Measurements from ENCODE around the gene PPP1R9A. TPM values are rescaled to one million over a fixed set of nuclear protein-coding genes. Genes with fewer than 3 reads are reported as not detected.

PPP1R9A gene
- polyA plus RNA-seq, 3 donors = not detected

GRCh38 chr7:95062901-95063300, 155.5 kb downstream of the PPP1R9A start:
- Histone ChIP-seq H3K79me2 (ENCODE audit: insufficient read depth, low read length) (no peaks in the 10 kb centered on the region), H3K36me3 (replicated peaks in 1 of 2; ENCODE audit: control insufficient read depth in 1 of 2, insufficient read depth in 2 of 2, low read length in 2 of 2) (no peaks in the 10 kb centered on the region), H3K4me1 (ENCODE audit: control insufficient read depth in 1 of 2, insufficient read depth in 2 of 2, low read length in 2 of 2) (no peaks in the 10 kb centered on the region), H3K27me3 (ENCODE audit: control insufficient read depth in 2 of 2, insufficient read depth in 2 of 2, low read length in 2 of 2) (no peaks in the 10 kb centered on the region), H3K4me2 (replicated peaks; ENCODE audit: extremely low read depth, low read length, poor library complexity, severe bottlenecking) (no peak overlapping the region), H3K4me3 (replicated peaks in 1 of 3; ENCODE audit: low read depth in 2 of 3, low read length in 3 of 3) (no peak overlapping the region), H4K20me1 (ENCODE audit: insufficient read depth, low read length) (no peaks in the 10 kb centered on the region), H3K9ac (ENCODE audit: insufficient read depth, low read length, poor library complexity, severe bottlenecking) (no peak overlapping the region), H3K27ac (ENCODE audit: low read depth in 1 of 2, low read length in 2 of 2) (no peak overlapping the region), H3K9me3 (replicated peaks in 1 of 2; ENCODE audit: control insufficient read depth in 1 of 2, insufficient read depth in 1 of 2, low read length in 2 of 2) (no peaks in the 10 kb centered on the region), H2AFZ (ENCODE audit: insufficient read depth, low read depth, low read length, poor library complexity, severe bottlenecking) (no peak overlapping the region)
- TF ChIP-seq CTCF (IDR thresholded peaks at IDR 0.05) = no peak
- Mint-ChIP-seq H3K9me3 (peaks cover 0 to 7% (median 2%) of the 10 kb centered on the region in 7 donors), H3K4me3 (no peak overlapping the region), H3K27ac (no peak overlapping the region), H3K36me3 (no peaks in the 10 kb centered on the region), H3K27me3 (ENCODE audit: low read depth in 3 of 3) (no peaks in the 10 kb centered on the region), H3K4me1 (no peaks in the 10 kb centered on the region)
- intact Hi-C loops (cut with micrococcal nuclease) = no loop called here
- DNase-seq = no peak

GRCh38 chr7:95066737-95067530, 159.5 kb downstream of the PPP1R9A start:
- H3K36me3 ChIP-seq (replicated peaks in 1 of 2; ENCODE audit: control insufficient read depth in 1 of 2, insufficient read depth in 2 of 2, low read length in 2 of 2) = no peaks in the 10 kb centered on the region
- H4K20me1 ChIP-seq (ENCODE audit: insufficient read depth, low read length) = no peaks in the 10 kb centered on the region
- Mint-ChIP-seq H3K27me3 (ENCODE audit: low read depth in 3 of 3) (no peaks in the 10 kb centered on the region), H3K4me3 (no peak overlapping the region), H3K4me1 (no peaks in the 10 kb centered on the region), H3K36me3 (no peaks in the 10 kb centered on the region), H3K9me3 (peaks cover 0 to 5% (median 0%) of the 10 kb centered on the region in 7 donors), H3K27ac (no peak overlapping the region)
- TF ChIP-seq CTCF (IDR thresholded peaks at IDR 0.05) = no peak
- no peak overlapping the region for H3K27ac ChIP-seq (ENCODE audit: low read depth in 1 of 2, low read length in 2 of 2)
- H3K4me3 ChIP-seq (replicated peaks in 1 of 3; ENCODE audit: low read depth in 2 of 3, low read length in 3 of 3) = no peak overlapping the region
- no peaks in the 10 kb centered on the region for H3K4me1 ChIP-seq (ENCODE audit: control insufficient read depth in 1 of 2, insufficient read depth in 2 of 2, low read length in 2 of 2)
- H3K9me3 ChIP-seq (replicated peaks in 1 of 2; ENCODE audit: control insufficient read depth in 1 of 2, insufficient read depth in 1 of 2, low read length in 2 of 2) = no peaks in the 10 kb centered on the region
- no peak overlapping the region for H2AFZ ChIP-seq (ENCODE audit: insufficient read depth, low read depth, low read length, poor library complexity, severe bottlenecking)
- H3K79me2 ChIP-seq (ENCODE audit: insufficient read depth, low read length) = no peaks in the 10 kb centered on the region
- no peak overlapping the region for H3K9ac ChIP-seq (ENCODE audit: insufficient read depth, low read length, poor library complexity, severe bottlenecking)
- WGBS (ENCODE audit: insufficient coverage) = no CpG with 5 or more reads among the region's 6 CpGs
- H3K4me2 ChIP-seq (replicated peaks; ENCODE audit: extremely low read depth, low read length, poor library complexity, severe bottlenecking) = no peak overlapping the region
- DNase-seq = no peak
- H3K27me3 ChIP-seq (ENCODE audit: control insufficient read depth in 2 of 2, insufficient read depth in 2 of 2, low read length in 2 of 2) = no peaks in the 10 kb centered on the region
- intact Hi-C loops (cut with micrococcal nuclease) = no loop called here
